ENCODE data around the gene C10orf67. TPM values are rescaled to one million over a fixed set of nuclear protein-coding genes. Genes with fewer than 3 reads are reported as not detected.

Gene C10orf67
- total and polyA plus RNA-seq, 2 of the 8 experiments (the other 6 are each of a cell fraction or from before 2014, with no cell fraction given), result 0.05 to 0.11 TPM

- Histone ChIP-seq H3K18ac (ENCODE audit: extremely low read depth, low read length) (no peak overlapping the region), H2BK120ac (replicated peaks; ENCODE audit: low read depth, low read length) (no peak overlapping the region), H3K36me3 (ENCODE audit: control insufficient read depth in 2 of 4, insufficient read depth in 4 of 4, low read length in 3 of 4) (no peaks in the 10 kb centered on the region), H3K14ac (ENCODE audit: insufficient read length) (no peak overlapping the region), H2BK12ac (ENCODE audit: low read depth, low read length) (no peak overlapping the region), H2AK5ac (ENCODE audit: low read depth, low read length) (no peak overlapping the region), H3K79me1 (ENCODE audit: low read depth, low read length) (no peaks in the 10 kb centered on the region), H2BK15ac (ENCODE audit: low read length) (no peak overlapping the region), H3K4me1 (replicated peaks in 1 of 4; ENCODE audit: control insufficient read depth in 3 of 4, insufficient read depth in 4 of 4, low read length in 3 of 4) (no peaks in the 10 kb centered on the region), H4K8ac (ENCODE audit: extremely low read depth, insufficient read depth, low read length) (no peak overlapping the region), H3K9me3 (ENCODE audit: insufficient read depth in 2 of 2, low read depth in 1 of 2, low read length in 1 of 2) (no peaks in the 10 kb centered on the region), H2AFZ (ENCODE audit: low read length) (no peak overlapping the region), H3K9ac (replicated peaks in 1 of 4; ENCODE audit: extremely low read depth in 1 of 4, low read depth in 3 of 4, low read length in 3 of 4) (no peak overlapping the region), H2BK5ac (ENCODE audit: low read depth, low read length) (no peak overlapping the region), H4K91ac (replicated peaks; ENCODE audit: insufficient read length, low read length) (no peak overlapping the region), H3K23ac (ENCODE audit: insufficient read length) (no peak overlapping the region), H4K20me1 (replicated peaks in 1 of 2; ENCODE audit: control insufficient read depth in 1 of 2, insufficient read depth in 2 of 2, low read length in 2 of 2) (no peaks in the 10 kb centered on the region), H3K4ac (replicated peaks; ENCODE audit: insufficient read length, low read depth, low read length) (no peak overlapping the region), H3K79me2 (ENCODE audit: control insufficient read depth in 1 of 2, insufficient read depth in 2 of 2, low read length in 2 of 2) (no peaks in the 10 kb centered on the region), H3K27ac (ENCODE audit: low read depth, low read length) (no peak overlapping the region), H4K5ac (ENCODE audit: insufficient read length, low read depth, low read length) (no peak overlapping the region), H3K27me3 (replicated peaks in 1 of 4; ENCODE audit: control insufficient read depth in 3 of 4, extremely low read depth in 1 of 4, insufficient read depth in 3 of 4, low read length in 3 of 4) (no peaks in the 10 kb centered on the region), H3K4me2 (ENCODE audit: insufficient read depth in 1 of 2, low read depth in 2 of 2, low read length in 2 of 2) (no peak overlapping the region), H3K4me3 (ENCODE audit: extremely low read depth in 1 of 4, insufficient read depth in 2 of 4, low read depth in 3 of 4, low read length in 4 of 4) (no peak overlapping the region), H3K56ac (replicated peaks; ENCODE audit: insufficient read length, low read depth, low read length) (no peak overlapping the region), H3K23me2 (ENCODE audit: low read depth, low read length) (no peaks in the 10 kb centered on the region), H2BK20ac (ENCODE audit: low read length) (no peak overlapping the region)
- CTCF ChIA-PET (ENCODE audit: partially characterized antibody), result interaction anchor here (1.0 to 2.0 kb wide), 2 partner anchors 162 to 202 kb away, joined by 3 to 5 read pairs; no protein-coding TSS in a partner anchor
- DNase-seq (ENCODE audit: low read depth in 1 of 2, low spot score in 2 of 2) (no peak), FAIRE-seq (no peak)
- WGBS, 2 experiments (ENCODE audit: extremely low coverage in 1 of 2, insufficient coverage in 1 of 2, insufficient read length in 1 of 2, insufficient replicate concordance in 2 of 2, low coverage in 1 of 2, low lambda C conversion rate in 2 of 2, missing lambda C conversion rate in 1 of 2), result 96% methylated on average over 4 of the region's 4 CpGs; no CpG with 5 or more reads in 1 of the 2 experiments
- no peak for TF ChIP-seq EP300 (IDR thresholded peaks at IDR 0.05; ENCODE audit: borderline replicate concordance in 1 of 2, low read depth in 2 of 2, low read length in 2 of 2)
- POLR2A ChIA-PET (ENCODE audit: partially characterized antibody), result no interaction called here
Measured at GRCh38 chr10:23319835-23320234, 24.8 kb downstream of the C10orf67 start.

Measured in H1 (cell line).